ENCODE measurements around the gene STRBP. TPM values are rescaled to one million over a fixed set of nuclear protein-coding genes. Genes with fewer than 3 reads are reported as not detected.

The STRBP gene
- total RNA-seq, 4 donors from 2014 or later = 6.0 to 9.3 (median 8.1) TPM

DNA sequence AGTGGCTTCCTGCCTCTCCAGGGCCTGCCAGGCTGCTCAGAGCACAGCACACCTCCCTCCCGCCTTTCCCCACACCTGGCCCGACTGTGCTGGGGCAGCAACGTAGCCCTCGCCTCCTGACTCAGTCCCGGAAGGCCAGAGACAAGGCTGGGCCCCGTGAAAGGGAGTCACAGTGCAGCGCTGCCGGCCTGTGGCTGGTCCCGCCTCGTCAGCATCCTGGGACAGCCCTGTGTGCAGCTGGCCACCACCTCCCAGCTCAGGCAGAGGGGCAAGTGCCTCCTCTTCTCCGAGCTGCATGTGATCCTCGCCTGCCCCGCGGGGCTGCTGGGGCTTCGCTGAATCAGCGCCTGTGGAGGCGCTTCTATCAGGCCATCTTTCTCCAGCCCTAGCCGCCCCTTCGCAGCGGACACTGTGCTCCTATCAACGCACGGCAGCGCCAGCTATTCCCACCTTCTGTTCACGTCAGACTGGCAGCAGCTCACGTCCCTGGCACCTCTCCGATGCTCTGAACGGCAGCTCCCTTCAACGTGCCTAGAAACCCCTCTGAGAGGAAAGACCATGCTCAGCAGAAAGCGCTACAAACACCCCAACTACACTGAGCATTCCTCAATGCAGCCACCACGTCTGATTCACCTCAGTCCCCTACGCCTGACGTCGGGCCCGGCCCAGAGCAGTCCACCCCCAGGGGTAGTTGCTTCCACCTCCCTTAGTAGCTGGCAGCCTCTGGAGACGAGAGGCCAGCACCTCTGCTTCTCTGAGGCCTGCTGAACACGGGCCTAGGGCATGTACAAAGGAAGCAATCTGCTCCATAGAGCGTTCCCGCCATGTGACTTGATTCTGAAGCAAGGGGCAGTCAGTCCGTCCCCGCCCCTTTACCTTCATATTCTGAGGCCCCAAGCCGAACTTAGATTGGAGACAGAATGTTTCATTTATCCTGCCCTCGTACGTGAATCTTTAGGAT, 156.1 kb downstream of the STRBP start:
- TF ChIP-seq, protein P1, sequence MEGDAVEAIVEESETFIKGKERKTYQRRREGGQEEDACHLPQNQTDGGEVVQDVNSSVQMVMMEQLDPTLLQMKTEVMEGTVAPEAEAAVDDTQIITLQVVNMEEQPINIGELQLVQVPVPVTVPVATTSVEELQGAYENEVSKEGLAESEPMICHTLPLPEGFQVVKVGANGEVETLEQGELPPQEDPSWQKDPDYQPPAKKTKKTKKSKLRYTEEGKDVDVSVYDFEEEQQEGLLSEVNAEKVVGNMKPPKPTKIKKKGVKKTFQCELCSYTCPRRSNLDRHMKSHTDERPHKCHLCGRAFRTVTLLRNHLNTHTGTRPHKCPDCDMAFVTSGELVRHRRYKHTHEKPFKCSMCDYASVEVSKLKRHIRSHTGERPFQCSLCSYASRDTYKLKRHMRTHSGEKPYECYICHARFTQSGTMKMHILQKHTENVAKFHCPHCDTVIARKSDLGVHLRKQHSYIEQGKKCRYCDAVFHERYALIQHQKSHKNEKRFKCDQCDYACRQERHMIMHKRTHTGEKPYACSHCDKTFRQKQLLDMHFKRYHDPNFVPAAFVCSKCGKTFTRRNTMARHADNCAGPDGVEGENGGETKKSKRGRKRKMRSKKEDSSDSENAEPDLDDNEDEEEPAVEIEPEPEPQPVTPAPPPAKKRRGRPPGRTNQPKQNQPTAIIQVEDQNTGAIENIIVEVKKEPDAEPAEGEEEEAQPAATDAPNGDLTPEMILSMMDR (IDR thresholded peaks at IDR 0.05) = no peak
- DNase-seq (ENCODE audit: low spot score) (no peak), ATAC-seq (ENCODE audit: low FRiP score) (no peak)

DNA sequence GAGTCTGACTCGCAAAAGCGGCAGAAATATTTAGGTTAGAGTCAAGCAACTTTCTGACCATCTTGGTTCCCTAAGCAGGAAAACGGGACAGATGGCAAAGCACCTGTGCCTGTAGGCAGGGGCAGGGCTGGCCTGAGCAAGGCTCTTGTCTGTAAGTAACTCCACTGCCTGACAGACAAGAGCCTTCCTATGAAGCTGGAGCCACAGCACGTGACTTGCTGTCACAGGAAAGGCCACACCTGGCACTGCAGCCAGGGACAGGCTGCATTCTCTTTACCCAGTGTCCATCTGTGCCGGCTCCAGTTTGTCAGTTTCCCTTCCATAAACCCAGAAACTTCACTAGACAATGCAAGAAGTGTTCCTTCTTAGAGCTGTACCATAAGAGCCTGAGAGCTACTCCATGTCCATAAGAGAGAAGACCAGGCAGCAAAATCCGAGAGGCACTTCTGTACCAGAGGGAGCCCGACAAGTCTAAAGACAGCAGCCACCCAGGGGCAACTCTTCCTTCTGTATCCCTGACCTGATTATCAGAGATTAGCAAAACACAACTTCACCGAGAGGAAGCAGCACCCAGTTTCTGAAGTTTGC, 156.9 kb downstream of the STRBP start:
- TF ChIP-seq, protein P1 (IDR thresholded peaks at IDR 0.05) = no peak
- DNase-seq (ENCODE audit: low spot score) (no peak), ATAC-seq (ENCODE audit: low FRiP score) (no peak)

DNA sequence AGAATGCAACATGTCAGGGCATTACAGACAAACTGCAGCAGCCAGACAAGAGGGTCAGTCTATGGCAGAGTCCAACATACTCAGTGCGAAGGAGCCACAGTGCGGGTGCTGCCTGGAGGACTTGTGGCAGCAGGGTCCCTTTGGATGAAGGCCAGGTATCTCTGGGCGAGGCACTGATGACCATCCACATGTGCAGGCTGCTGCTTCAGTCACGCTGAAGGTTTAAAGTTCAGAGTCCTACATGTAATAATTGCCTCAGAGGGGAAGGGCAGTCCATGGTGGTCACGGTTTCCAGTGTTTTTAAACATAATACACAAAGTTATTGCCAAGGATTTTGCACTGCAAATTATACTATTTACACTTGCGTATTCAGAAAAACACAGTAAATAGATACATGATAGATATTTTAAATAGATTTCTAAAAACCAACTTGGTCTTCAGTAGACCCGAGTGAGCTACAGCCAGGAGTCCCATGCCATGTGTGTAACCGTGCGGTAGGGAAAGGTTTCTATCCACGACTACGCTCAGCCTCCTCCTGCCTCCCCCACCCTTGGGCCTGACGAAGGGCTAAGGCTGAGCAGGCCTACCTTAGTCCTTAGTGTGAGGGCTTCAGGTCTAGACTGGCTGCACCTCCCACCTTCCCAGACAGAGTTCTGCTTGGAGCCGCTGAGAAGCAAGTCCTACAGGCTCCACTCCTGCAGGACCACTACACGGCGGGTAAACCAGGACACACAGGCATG, 158.7 kb downstream of the STRBP start:
- ATAC-seq (ENCODE audit: low FRiP score) = no peak
- TF ChIP-seq, protein P1 (IDR thresholded peaks at IDR 0.05) = no peak

DNA sequence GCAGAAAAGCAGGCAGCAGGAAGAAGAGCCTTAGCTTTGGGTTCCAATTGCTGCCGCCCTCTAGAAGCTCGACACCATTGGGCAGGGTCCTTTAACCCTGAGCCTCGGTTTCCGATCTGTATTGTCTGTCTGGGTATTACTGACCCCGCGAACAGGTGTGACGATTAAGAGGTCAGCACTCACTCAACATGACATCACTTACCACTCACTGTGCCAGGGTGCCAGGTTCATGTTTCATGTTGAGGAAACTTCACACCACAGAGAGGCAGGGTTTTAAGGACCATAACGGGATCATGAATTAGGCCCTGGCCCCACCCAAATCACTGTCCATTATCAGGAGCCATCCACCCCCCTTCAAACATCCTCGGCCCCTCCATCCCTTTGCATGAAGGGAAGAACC, 159.4 kb downstream of the STRBP start:
- DNase-seq (ENCODE audit: low spot score) (no peak), ATAC-seq (ENCODE audit: low FRiP score) (no peak)
- TF ChIP-seq, protein P1 (IDR thresholded peaks at IDR 0.05) = no peak

More for the DNA sequence above, 158.7 kb downstream of the STRBP start:
- no peak for DNase-seq (ENCODE audit: low spot score)

DNA sequence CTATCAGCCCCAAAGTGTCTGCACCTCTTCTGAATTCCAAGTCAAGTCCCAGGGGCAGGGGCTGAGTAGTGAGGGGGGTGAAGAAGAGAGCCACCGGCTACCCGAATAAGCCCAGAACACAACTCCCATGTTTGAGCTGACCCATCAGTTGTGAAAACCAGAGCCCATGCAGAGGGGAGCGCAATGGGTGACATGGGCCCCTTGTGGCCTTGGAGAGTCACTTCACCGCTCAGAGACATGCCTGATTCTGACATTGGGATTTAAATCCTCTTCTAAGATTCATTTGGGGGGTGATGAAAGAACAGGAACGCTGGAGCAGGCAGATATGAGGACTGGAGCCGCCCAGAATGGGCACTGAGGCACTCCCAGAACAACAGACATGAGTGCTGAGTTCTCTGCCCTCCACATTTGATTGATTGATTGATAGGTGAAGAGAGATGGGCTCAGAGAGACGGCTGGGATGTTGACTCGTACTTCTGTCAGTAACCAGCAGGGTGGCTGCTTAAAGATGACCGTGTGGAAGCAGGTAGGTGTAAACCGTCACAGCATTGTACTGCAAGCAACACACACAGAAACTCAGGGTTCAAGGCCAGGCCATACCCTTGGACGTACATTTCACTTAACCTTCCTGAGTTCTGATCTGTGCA, 160.6 kb downstream of the STRBP start:
- no peak for DNase-seq (ENCODE audit: low spot score)
- no peak for ATAC-seq (ENCODE audit: low FRiP score)
- TF ChIP-seq, protein P1 (IDR thresholded peaks at IDR 0.05) = no peak

DNA sequence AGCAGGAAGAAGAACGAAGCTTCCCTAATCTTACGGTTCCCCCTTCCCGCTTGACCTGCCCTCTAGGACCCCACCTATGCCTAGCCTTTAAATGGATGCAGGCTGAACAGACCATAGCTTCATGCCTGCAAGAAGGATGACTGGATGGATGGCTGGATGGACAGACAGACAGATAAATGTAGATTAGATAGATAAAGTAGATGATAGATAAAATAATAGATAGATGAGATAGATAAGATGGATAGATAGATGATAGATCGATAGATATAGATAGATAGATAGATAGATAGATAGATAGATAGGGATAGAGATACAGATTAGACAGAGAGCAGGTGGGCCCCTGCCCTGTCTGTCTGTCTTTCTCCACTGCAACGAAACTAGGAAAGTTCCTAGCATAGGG, 162.9 kb downstream of the STRBP start:
- DNase-seq (ENCODE audit: low spot score) = no peak
- ATAC-seq (ENCODE audit: low FRiP score) = no peak
- TF ChIP-seq, protein P1 (IDR thresholded peaks at IDR 0.05) = no peak
